B cell (primary cell): ENCODE measurements around the gene ST13. TPM values are rescaled to one million over a fixed set of nuclear protein-coding genes. Genes with fewer than 3 reads are reported as not detected.
A peak's percentile ranks its signal among the peaks of the same experiment; 100 is the strongest.

Experiments
- ATAC-seq: fragments of 200-7000 bp; cut with Tn5 transposase; one replicate; pipeline ENCODE4 v1.10.0; 2021; ENCODE audit warnings: low read depth, mild to moderate bottlenecking, moderate number of reproducible peaks, moderate library complexity
- CTCF ChIA-PET: fragments of 350-600 bp; sonication (Branson Sonifier 250); formaldehyde crosslinking; loops from one replicate; lab custom pipeline; 2021; ENCODE audit warnings: antibody characterized with exemption, inconsistent platforms; lab: Charles Lee
- POLR2A ChIA-PET: fragments of 350-600 bp; sonication (Branson Sonifier 250); formaldehyde crosslinking; loops from one replicate; lab custom pipeline; 2021; ENCODE audit warnings: antibody characterized with exemption; lab: Charles Lee
- DNase-seq: peaks from one replicate; pipeline ENCODE4 v3.0.0; 2013
- H2AFZ ChIP-seq: 2 replicates; pipeline ENCODE4 v1.6.1; 2012; ENCODE audit warnings: mild to moderate bottlenecking, low read depth, low read length; ENCODE audit not compliant: insufficient read depth, poor library complexity, severe bottlenecking
- H3K27ac ChIP-seq, 2 donors: 1 replicate in 1 of 2; 2 replicates in 1 of 2; pipeline ENCODE4 v1.5.1; 2012 to 2013; ENCODE audit warnings: low read length in 2 of 2, mild to moderate bottlenecking in 2 of 2, moderate library complexity in 1 of 2
- H3K27me3 ChIP-seq, 4 experiments: fragments of 200-600 bp in 1 of 4; sonication (generic) in 1 of 4; replicated peaks in 1 of 4; 1 replicate in 2 of 4; 2 replicates in 2 of 4; pipeline versions ENCODE4 v1.6.1 to v1.7.0; 2013 to 2016; ENCODE audit warnings: low read length in 3 of 4, mild to moderate bottlenecking in 2 of 4, mixed read lengths in 1 of 4, moderate library complexity in 1 of 4; ENCODE audit not compliant: insufficient read depth in 4 of 4, control insufficient read depth in 3 of 4; ENCODE audit errors: control extremely low read depth in 1 of 4
- H3K36me3 ChIP-seq, 2 experiments: replicated peaks in 1 of 2; 1 replicate in 1 of 2; 2 replicates in 1 of 2; pipeline versions ENCODE4 v1.6.1 to v1.7.1; 2013; ENCODE audit warnings: low read length in 1 of 2; ENCODE audit not compliant: insufficient read depth in 2 of 2, control insufficient read depth in 1 of 2; ENCODE audit errors: control extremely low read depth in 1 of 2, extremely low read depth in 1 of 2
- H3K4me1 ChIP-seq, 2 donors: fragments of 200-600 bp in 1 of 2; sonication (generic) in 1 of 2; 1 replicate in 1 of 2; 2 replicates in 1 of 2; pipeline versions ENCODE4 v1.5.1 to v1.6.1; 2013 to 2017; ENCODE audit warnings: low read length in 2 of 2; ENCODE audit not compliant: control insufficient read depth in 2 of 2, insufficient read depth in 2 of 2
- H3K4me2 ChIP-seq: replicated peaks from 2 replicates; pipeline ENCODE3; 2012; ENCODE audit warnings: mild to moderate bottlenecking, low read depth, low read length; ENCODE audit not compliant: poor library complexity, severe bottlenecking
- H3K4me3 ChIP-seq, 5 experiments: fragments of 200-600 bp in 1 of 5; sonication (generic) in 1 of 5; 1 replicate in 3 of 5; 2 replicates in 2 of 5; pipeline versions ENCODE4 v1.5.1 to v1.7.0; 2011 to 2016; ENCODE audit warnings: low read length in 4 of 5, mild to moderate bottlenecking in 4 of 5, low read depth in 2 of 5, control low read depth in 1 of 5, moderate library complexity in 1 of 5; ENCODE audit not compliant: insufficient read depth in 1 of 5; ENCODE audit errors: control extremely low read depth in 1 of 5, extremely low read depth in 1 of 5
- H3K79me2 ChIP-seq: fragments of 200-600 bp; sonication (generic); one replicate; pipeline ENCODE4 v1.6.0; 2016; ENCODE audit warnings: low read length; ENCODE audit not compliant: control insufficient read depth, insufficient read depth
- H3K9ac ChIP-seq: fragments of 200-600 bp; sonication (generic); 2 replicates; pipeline ENCODE4 v1.6.1; 2017; ENCODE audit warnings: mild to moderate bottlenecking, low read length, moderate library complexity
- H3K9me3 ChIP-seq, 3 donors: one replicate each; pipeline versions ENCODE4 v1.6.1 to v1.7.1; 2013; ENCODE audit warnings: low read length in 2 of 3; ENCODE audit not compliant: control insufficient read depth in 2 of 3, insufficient read depth in 1 of 3; ENCODE audit errors: control extremely low read depth in 1 of 3
- H4K20me1 ChIP-seq: 2 replicates; pipeline ENCODE4 v1.6.0; 2012; ENCODE audit warnings: mild to moderate bottlenecking, low read length; ENCODE audit not compliant: insufficient read depth, control insufficient read depth, poor library complexity, severe bottlenecking
- H3K27ac Mint-ChIP-seq: one replicate; pipeline ENCODE4 v1.8.0; 2021; ENCODE audit warnings: mixed read lengths
- H3K27me3 Mint-ChIP-seq: one replicate; pipeline ENCODE4 v1.8.0; 2021; ENCODE audit warnings: mixed read lengths
- H3K4me1 Mint-ChIP-seq: one replicate; pipeline ENCODE4 v1.8.0; 2021; ENCODE audit warnings: mixed read lengths
- H3K4me3 Mint-ChIP-seq: one replicate; pipeline ENCODE4 v1.8.0; 2021; ENCODE audit warnings: mixed read lengths
- H3K9me3 Mint-ChIP-seq: one replicate; pipeline ENCODE4 v1.8.0; 2022; ENCODE audit warnings: mixed read lengths; ENCODE audit not compliant: insufficient read depth
- EZH2 ChIP-seq: IDR thresholded peaks from 2 replicates; pipeline ENCODE4 v1.6.1; 2012; ENCODE audit warnings: borderline replicate concordance, low read depth, mild to moderate bottlenecking, moderate library complexity, low read length; ENCODE audit not compliant: insufficient read depth, poor library complexity, severe bottlenecking
- WGBS: methylation state at CpG from one replicate; pipeline ENCODE4 v1.1.5; 2013; ENCODE audit warnings: missing lambda C conversion rate; ENCODE audit not compliant: insufficient coverage; 5-methylcytosine and 5-hydroxymethylcytosine counted together
- intact Hi-C: fragments of 100-400 bp; cut with micrococcal nuclease; formaldehyde crosslinking; loops from one replicate; pipeline ENCODE4 v1.10.0; 2022
- polyA plus RNA-seq: library from polyadenylated mRNA; depleted of rRNA; stranded (reverse); fragments of >200 nt; gene quantifications from 2 replicates; pipeline ENCODE4 v1.2.3, GENCODE V29; 2012
- total RNA-seq, 2 donors: library from RNA; stranded (reverse); fragments of 120-200 nt in 1 of 2; gene quantifications; 1 replicate in 1 of 2; 2 replicates in 1 of 2; pipeline versions ENCODE4 v1.2.3 to v1.2.4, GENCODE V29; 2013 to 2022
- TF ChIP-seq, protein P1 (sequence below): fragments of 200-600 bp; IDR thresholded peaks from one replicate; pipeline ENCODE4 v1.8.0; 2022; ENCODE audit warnings: antibody characterized with exemption, mild to moderate bottlenecking

Gene ST13
- total and polyA plus RNA-seq, 2 donors (not counting 1 experiment from before 2014, with no cell fraction given): 44.6 to 187 TPM

DNA sequence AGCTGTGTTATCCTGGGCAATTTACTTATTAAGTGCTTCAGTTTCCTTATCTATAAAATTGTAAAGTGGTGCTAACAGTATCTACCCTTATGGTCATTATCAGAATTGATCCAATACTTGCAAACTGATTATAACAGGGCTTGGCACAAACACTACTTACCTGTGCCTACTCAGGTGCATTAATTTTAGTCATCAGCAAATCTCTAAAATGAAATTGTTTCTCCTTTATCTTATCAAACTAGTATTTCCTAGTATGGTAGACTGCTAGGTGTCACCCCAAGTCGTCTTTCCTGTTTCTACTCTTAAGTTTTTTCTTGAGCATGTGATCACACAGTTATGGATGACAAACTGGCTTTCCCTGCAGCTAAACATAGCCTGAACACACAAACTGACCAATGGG, 33.0 kb downstream of the ST13 start:
- intact Hi-C loops: no loop called here
- peaks cover 11% of the 10 kb centered on the region for H3K79me2 ChIP-seq
- no peak for DNase-seq
- H3K4me3 ChIP-seq: no peak overlapping the region
- H3K36me3 ChIP-seq: peaks cover 3 to 26% of the 10 kb centered on the region in 2 experiments
- no peak for ATAC-seq
- no peak overlapping the region for H3K4me2 ChIP-seq
- H3K27me3 Mint-ChIP-seq: no peaks in the 10 kb centered on the region
- WGBS: no CpG with 5 or more reads among the region's 1 CpG
- H3K4me1 ChIP-seq: peaks cover 6 to 12% of the 10 kb centered on the region in 2 donors
- no peaks in the 10 kb centered on the region for H3K9me3 ChIP-seq
- H2AFZ ChIP-seq: no peak overlapping the region
- no peak overlapping the region for H3K27ac Mint-ChIP-seq
- no peak overlapping the region for H3K9ac ChIP-seq
- no peaks in the 10 kb centered on the region for H3K27me3 ChIP-seq
- H3K4me1 Mint-ChIP-seq: peaks cover 13% of the 10 kb centered on the region
- H3K27ac ChIP-seq: no peak overlapping the region
- TF ChIP-seq EZH2: no peak
- TF ChIP-seq, protein P1, sequence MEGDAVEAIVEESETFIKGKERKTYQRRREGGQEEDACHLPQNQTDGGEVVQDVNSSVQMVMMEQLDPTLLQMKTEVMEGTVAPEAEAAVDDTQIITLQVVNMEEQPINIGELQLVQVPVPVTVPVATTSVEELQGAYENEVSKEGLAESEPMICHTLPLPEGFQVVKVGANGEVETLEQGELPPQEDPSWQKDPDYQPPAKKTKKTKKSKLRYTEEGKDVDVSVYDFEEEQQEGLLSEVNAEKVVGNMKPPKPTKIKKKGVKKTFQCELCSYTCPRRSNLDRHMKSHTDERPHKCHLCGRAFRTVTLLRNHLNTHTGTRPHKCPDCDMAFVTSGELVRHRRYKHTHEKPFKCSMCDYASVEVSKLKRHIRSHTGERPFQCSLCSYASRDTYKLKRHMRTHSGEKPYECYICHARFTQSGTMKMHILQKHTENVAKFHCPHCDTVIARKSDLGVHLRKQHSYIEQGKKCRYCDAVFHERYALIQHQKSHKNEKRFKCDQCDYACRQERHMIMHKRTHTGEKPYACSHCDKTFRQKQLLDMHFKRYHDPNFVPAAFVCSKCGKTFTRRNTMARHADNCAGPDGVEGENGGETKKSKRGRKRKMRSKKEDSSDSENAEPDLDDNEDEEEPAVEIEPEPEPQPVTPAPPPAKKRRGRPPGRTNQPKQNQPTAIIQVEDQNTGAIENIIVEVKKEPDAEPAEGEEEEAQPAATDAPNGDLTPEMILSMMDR: no peak
- no peak overlapping the region for H3K4me3 Mint-ChIP-seq
- no peaks in the 10 kb centered on the region for H4K20me1 ChIP-seq
- POLR2A ChIA-PET: no interaction called here
- no peaks in the 10 kb centered on the region for H3K9me3 Mint-ChIP-seq
- CTCF ChIA-PET: interaction anchor here (0.7 kb wide), 1 partner anchor 26 kb away, joined by 3 read pairs; no protein-coding TSS in a partner anchor

DNA sequence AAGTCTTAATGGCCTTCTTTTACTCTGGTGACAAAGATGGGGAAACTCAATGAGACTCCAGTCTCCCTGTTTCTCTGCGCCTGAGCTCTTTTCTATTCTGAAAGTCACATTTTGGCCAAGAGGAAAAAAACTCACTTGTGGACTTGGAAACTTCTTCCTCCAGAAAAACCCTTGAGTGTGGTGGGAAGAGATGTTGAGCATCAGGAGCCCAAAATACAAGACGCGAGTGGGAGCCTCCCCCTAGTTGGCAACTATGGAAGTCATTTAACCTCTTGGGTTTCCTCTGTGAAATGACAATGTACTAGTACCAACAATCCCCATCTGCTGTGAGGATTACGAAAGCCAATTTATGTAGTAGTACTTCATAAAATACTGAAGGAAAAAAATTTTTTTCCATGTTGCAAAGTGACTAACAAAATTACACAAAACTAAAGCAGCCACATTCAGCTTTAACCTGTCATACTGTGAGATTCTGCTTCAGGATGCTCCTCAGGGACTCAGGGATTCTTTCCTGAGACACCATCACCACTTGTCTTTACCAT, 36.8 kb downstream of the ST13 start:
- CTCF ChIA-PET: interaction anchor here (0.6 to 2.9 kb wide), 3 partner anchors 11 to 136 kb away, joined by 3 to 14 read pairs (median 3); no protein-coding TSS in a partner anchor
- intact Hi-C loops: loop anchor here (1.0 to 5.0 kb wide), 5 partner anchors 37 to 643 kb away; partner anchors contain the start of genes ADSL, EP300, ST13 and TNRC6B
- WGBS: no CpG with 5 or more reads among the region's 4 CpGs

More for the DNA sequence above, 36.8 kb downstream of the ST13 start:
- Mint-ChIP-seq H3K27ac (peak overlapping the region; percentile 91), H3K9me3 (no peaks in the 10 kb centered on the region), H3K27me3 (no peaks in the 10 kb centered on the region), H3K4me1 (peaks cover 34% of the 10 kb centered on the region), H3K4me3 (peak overlapping the region; percentile 95)
- no peaks in the 10 kb centered on the region for H3K9me3 ChIP-seq
- H3K4me3 ChIP-seq: peak overlapping the region; percentile 36 to 100 (median 98)
- no peak for TF ChIP-seq EZH2
- TF ChIP-seq, protein P1: no peak
- H3K27me3 ChIP-seq: no peaks in the 10 kb centered on the region
- POLR2A ChIA-PET: interaction anchor here (0.6 to 1.0 kb wide), 3 partner anchors 37 to 512 kb away, joined by 3 to 6 read pairs (median 3); partner anchors contain the start of gene XPNPEP3
- H3K36me3 ChIP-seq: peaks cover 0 to 12% of the 10 kb centered on the region in 2 experiments
- ATAC-seq (no peak), DNase-seq (no peak)
- H2AFZ ChIP-seq: peak overlapping the region; percentile 100
- peaks cover 10% of the 10 kb centered on the region for H4K20me1 ChIP-seq
- H3K4me2 ChIP-seq: peak overlapping the region; percentile 77
- H3K27ac ChIP-seq: peak overlapping the region; percentile 28 to 56
- H3K79me2 ChIP-seq: peaks cover 44% of the 10 kb centered on the region
- peaks cover 22 to 27% of the 10 kb centered on the region in 2 donors for H3K4me1 ChIP-seq
- H3K9ac ChIP-seq: peak overlapping the region; percentile 98
